OCI-LY3 (cell line): Measurements from ENCODE around the gene CEBPG.

Source experiments
- EZH2phosphoT487 ChIP-seq: fragments of 200-600 bp; shearing (Covaris generic); IDR thresholded peaks from 2 replicates; pipeline ENCODE4 v1.6.1; 2018; ENCODE audit warnings: antibody characterized with exemption, mixed run types, low read depth
- TF ChIP-seq, protein P1 (sequence below): fragments of 200-600, 300-600 bp; sonication (generic); IDR thresholded peaks from 2 replicates; pipeline ENCODE4 v1.5.1; 2014; ENCODE audit warnings: antibody characterized with exemption, low read length, low read depth

DNA sequence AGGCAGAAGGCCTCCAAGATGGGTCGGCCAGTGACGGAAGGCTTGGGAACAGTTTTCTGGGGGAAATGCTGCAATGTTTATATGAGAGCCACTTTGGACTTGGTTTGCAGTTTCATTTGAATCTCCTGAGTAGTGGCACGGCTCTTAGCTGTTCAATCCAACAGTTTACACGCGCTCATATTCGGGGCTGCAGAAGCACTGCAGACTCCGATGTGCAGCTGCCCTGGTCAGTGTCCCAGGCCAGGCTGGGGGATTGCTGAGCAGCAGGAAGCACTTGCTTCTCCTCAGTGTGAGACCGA lies 31.7 kb downstream of the CEBPG start:
- TF ChIP-seq, protein P1, sequence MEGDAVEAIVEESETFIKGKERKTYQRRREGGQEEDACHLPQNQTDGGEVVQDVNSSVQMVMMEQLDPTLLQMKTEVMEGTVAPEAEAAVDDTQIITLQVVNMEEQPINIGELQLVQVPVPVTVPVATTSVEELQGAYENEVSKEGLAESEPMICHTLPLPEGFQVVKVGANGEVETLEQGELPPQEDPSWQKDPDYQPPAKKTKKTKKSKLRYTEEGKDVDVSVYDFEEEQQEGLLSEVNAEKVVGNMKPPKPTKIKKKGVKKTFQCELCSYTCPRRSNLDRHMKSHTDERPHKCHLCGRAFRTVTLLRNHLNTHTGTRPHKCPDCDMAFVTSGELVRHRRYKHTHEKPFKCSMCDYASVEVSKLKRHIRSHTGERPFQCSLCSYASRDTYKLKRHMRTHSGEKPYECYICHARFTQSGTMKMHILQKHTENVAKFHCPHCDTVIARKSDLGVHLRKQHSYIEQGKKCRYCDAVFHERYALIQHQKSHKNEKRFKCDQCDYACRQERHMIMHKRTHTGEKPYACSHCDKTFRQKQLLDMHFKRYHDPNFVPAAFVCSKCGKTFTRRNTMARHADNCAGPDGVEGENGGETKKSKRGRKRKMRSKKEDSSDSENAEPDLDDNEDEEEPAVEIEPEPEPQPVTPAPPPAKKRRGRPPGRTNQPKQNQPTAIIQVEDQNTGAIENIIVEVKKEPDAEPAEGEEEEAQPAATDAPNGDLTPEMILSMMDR, result no peak
- TF ChIP-seq EZH2phosphoT487, result no peak
